GM10266 (cell line): ENCODE measurements around the gene NTM.

Source experiments
- DNase-seq: peaks from one replicate; pipeline ENCODE4 v3.0.0; 2012; ENCODE audit errors: extremely low spot score
- CTCF ChIP-seq: IDR thresholded peaks from 2 replicates; pipeline ENCODE4 v1.5.1; 2012; ENCODE audit warnings: mild to moderate bottlenecking, low read depth; ENCODE audit not compliant: control insufficient read depth, insufficient read depth; ENCODE audit errors: missing control alignments

Gene NTM

DNA sequence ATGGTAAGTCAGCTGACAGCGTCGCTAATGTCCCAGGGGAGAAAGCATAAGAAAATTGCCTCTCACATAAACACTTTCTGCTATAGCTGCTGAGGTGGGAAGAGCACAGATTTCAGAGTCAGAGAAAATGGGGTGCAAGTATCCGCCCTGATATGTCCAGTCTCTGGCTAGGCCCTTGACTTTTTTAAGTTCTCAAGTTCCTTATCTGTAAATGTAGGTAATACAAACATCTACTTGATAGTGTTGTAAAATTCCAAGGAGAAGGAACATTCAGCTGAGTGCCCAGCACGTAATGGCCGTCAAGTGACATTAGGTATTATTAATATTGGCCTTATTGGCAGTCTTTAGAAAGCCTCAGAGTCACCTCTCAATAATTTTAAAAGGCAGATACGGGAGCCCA is 143.6 kb downstream of the NTM start:
- TF ChIP-seq CTCF: no peak
- no peak for DNase-seq

DNA sequence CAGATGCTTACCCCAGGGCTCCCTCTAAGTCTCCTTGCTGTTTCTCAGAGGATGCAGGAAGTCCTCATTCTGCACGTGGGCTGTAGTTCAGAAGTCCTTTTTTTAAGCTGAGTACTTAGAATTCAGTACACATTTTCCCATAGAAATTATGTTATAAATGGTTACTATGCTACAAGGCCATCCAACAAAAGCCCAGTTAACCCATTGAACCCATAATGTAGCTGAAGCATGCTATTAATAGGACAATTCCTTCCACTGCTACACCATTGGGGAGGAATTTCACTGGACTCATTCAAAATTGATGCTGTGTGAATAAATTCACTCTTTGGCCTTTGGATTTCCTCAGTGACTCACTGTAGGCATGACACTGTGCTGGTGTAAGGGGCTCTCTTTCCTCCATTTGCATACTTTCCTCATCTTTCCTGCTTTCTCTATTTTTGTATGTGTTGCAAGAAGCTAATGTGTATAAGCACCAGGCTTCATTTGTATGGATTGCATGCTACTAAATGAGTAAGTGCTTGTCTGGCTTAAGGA is 148.0 kb downstream of the NTM start:
- no peak for TF ChIP-seq CTCF
- no peak for DNase-seq

GRCh38 chr11:131522851-131523250 is 152.4 kb downstream of the NTM start:
- TF ChIP-seq CTCF: no peak
- no peak for DNase-seq

- TF ChIP-seq CTCF: no peak
- DNase-seq: no peak
Observed at GRCh38 chr11:131530407-131530806, 160.0 kb downstream of the NTM start.

GRCh38 chr11:131533149-131533548 is 162.7 kb downstream of the NTM start:
- no peak for DNase-seq
- TF ChIP-seq CTCF: no peak

DNA sequence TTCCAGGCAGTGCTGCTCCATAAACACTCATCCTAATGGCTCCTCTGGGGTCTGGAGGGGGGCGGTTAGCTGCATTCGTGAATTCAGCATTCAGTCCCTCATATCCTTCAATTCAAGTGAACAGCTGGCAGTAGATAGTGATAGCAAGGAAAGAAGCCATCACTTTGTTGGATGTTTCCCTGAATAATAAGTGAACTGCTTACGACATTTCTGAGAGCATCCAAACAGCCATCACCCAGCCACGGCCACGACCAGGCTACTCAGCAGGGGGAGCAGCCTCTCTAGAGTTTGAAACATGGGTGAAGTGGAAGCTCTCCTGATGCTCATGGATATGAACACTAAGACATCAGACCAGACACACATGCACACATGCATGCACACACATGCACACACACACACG is 163.6 kb downstream of the NTM start:
- no peak for TF ChIP-seq CTCF
- no peak for DNase-seq

DNA sequence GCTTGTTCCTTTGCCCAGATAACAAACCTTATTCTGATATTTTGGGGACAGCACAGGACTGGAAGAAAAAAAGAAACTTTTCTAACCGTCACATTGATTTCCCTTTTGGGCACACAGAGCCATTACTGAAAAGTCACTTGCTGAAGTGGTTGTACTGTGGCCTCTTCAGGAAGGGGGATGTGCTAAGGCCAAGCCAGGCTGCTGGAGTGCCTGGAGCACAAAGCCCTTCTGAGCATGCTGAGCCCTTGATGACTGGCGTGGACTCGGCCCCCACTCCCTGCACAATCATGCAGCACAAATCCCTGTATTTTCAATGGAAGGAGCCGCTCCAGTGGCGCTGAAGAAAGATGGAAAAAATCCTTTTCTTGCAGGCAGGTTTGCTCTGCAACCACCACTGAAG is 164.2 kb downstream of the NTM start:
- DNase-seq: no peak
- no peak for TF ChIP-seq CTCF

GRCh38 chr11:131536159-131536558 is 165.7 kb downstream of the NTM start:
- no peak for DNase-seq
- no peak for TF ChIP-seq CTCF
